PFSK-1 (cell line): ENCODE data around the gene SCP2D1.

ENCODE experiments used
- POLR2AphosphoS5 ChIP-seq: IDR thresholded peaks from 2 replicates; pipeline ENCODE4 v1.6.1; 2012; ENCODE audit warnings: low read depth, mild to moderate bottlenecking, control low read depth, low read length, moderate library complexity
- TAF1 ChIP-seq: IDR thresholded peaks from 2 replicates; pipeline ENCODE4 v1.6.1; 2012; ENCODE audit warnings: low read length, control low read depth, borderline replicate concordance; ENCODE audit not compliant: insufficient read depth
- TF ChIP-seq, protein P1 (sequence below), 2 experiments: IDR thresholded peaks; 2 replicates each; pipeline versions ENCODE4 v1.6.1 to v1.8.0; 2011 to 2012; ENCODE audit warnings: low read depth in 2 of 2, low read length in 2 of 2, control low read depth in 1 of 2, inconsistent platforms in 1 of 2, mild to moderate bottlenecking in 1 of 2, moderate library complexity in 1 of 2; ENCODE audit not compliant: insufficient read depth in 1 of 2

DNA sequence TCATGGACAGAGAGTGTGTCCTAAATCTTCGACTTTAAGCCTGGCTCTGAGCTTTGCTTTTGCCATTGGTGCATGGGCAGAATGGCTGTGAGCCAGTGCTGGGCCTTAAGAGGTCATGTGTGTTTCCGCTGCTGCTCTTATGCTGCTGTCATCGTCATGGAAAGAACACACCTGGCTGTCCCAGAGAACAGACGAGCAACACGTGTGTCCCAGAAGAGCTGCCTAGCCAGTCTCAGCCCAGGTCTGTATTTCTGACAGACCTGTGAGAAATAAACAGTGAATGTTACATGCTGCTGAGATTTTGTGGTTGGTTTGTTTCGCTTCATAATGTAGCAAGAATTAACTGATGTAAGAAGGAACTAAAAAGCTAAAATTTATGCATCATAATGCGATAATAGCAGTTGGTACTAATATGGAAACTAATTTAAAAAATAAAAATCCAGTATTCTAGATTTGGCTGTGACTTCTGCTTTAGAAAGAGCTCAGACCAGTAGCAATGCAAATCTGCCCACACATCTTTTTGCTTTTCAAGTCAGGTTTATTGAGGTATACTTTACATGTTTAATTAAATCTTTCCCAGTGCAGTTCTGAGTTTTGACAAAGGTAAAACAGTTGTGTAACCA lies 11.5 kb upstream of the SCP2D1 start:
- TF ChIP-seq, protein P1, sequence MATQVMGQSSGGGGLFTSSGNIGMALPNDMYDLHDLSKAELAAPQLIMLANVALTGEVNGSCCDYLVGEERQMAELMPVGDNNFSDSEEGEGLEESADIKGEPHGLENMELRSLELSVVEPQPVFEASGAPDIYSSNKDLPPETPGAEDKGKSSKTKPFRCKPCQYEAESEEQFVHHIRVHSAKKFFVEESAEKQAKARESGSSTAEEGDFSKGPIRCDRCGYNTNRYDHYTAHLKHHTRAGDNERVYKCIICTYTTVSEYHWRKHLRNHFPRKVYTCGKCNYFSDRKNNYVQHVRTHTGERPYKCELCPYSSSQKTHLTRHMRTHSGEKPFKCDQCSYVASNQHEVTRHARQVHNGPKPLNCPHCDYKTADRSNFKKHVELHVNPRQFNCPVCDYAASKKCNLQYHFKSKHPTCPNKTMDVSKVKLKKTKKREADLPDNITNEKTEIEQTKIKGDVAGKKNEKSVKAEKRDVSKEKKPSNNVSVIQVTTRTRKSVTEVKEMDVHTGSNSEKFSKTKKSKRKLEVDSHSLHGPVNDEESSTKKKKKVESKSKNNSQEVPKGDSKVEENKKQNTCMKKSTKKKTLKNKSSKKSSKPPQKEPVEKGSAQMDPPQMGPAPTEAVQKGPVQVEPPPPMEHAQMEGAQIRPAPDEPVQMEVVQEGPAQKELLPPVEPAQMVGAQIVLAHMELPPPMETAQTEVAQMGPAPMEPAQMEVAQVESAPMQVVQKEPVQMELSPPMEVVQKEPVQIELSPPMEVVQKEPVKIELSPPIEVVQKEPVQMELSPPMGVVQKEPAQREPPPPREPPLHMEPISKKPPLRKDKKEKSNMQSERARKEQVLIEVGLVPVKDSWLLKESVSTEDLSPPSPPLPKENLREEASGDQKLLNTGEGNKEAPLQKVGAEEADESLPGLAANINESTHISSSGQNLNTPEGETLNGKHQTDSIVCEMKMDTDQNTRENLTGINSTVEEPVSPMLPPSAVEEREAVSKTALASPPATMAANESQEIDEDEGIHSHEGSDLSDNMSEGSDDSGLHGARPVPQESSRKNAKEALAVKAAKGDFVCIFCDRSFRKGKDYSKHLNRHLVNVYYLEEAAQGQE (IDR thresholded peaks at IDR 0.05; ENCODE audit: insufficient read depth in 1 of 2, low read depth in 2 of 2, low read length in 2 of 2), result no peak
- no peak for TF ChIP-seq POLR2AphosphoS5
- no peak for TF ChIP-seq TAF1
